ENCODE results near the gene C1orf159. TPM values are rescaled to one million over a fixed set of nuclear protein-coding genes. Genes with fewer than 3 reads are reported as not detected.
A peak's percentile ranks its signal among the peaks of the same experiment; 100 is the strongest.

C1orf159 gene
- total and polyA plus RNA-seq, 10 of the 15 experiments (the other 5 are each of a cell fraction or from before 2014, with no cell fraction given) = 0.11 to 23.4 (median 8.0) TPM

- TF ChIP-seq E4F1 (IDR thresholded peaks at IDR 0.05; ENCODE audit: borderline replicate concordance, partially characterized antibody) (no peak), PBX3 (IDR thresholded peaks at IDR 0.05; ENCODE audit: insufficient replicate concordance, low read depth, low read length) (no peak), POLR2A (IDR thresholded peaks at IDR 0.05; ENCODE audit: low read depth, low read length) (no peak), NR2C2 (IDR thresholded peaks at IDR 0.05; ENCODE audit: borderline replicate concordance, control insufficient read depth, insufficient read length, low read depth) (no peak), RELB (IDR thresholded peaks at IDR 0.05; ENCODE audit: low read depth) (no peak), BCL11A (IDR thresholded peaks at IDR 0.05; ENCODE audit: low read depth, low read length) (no peak), IKZF1 (conservative IDR thresholded peaks at IDR 0.05) (peak; percentile 37; the same call in 1 of the 2 replicates), NFXL1 (IDR thresholded peaks at IDR 0.05; ENCODE audit: borderline replicate concordance) (no peak), SUPT20H (IDR thresholded peaks at IDR 0.05; ENCODE audit: borderline replicate concordance, control insufficient read depth, low read depth, low read length) (no peak), NFYA (IDR thresholded peaks at IDR 0.05; ENCODE audit: borderline replicate concordance, low read depth, low read length) (no peak), REST (IDR thresholded peaks at IDR 0.05; ENCODE audit: low read depth, low read length) (no peak), BHLHE40 (IDR thresholded peaks at IDR 0.05; ENCODE audit: borderline replicate concordance in 1 of 2, low read depth in 2 of 2, low read length in 1 of 2) (peak in 1 of 2 experiments; percentile 22; a peak in 1 of 4 replicates), IRF4 (IDR thresholded peaks at IDR 0.05; ENCODE audit: low read depth, low read length) (no peak), CBX3 (IDR thresholded peaks at IDR 0.05; ENCODE audit: borderline replicate concordance, low read depth) (no peak), RAD51 (IDR thresholded peaks at IDR 0.05) (no peak), PML (IDR thresholded peaks at IDR 0.05; ENCODE audit: low read length) (no peak), ELK1 (IDR thresholded peaks at IDR 0.05; ENCODE audit: low read depth, low read length) (no peak), RFX5 (IDR thresholded peaks at IDR 0.05; ENCODE audit: low read depth, low read length) (no peak)
Measured at GRCh38 chr1:1033731-1034438, 82.0 kb downstream of the C1orf159 start (continued).

All from GM12878 (cell line).